PC-3 (cell line): Measurements from ENCODE around the gene ZNF784.

Experiments used
- CTCF ChIP-seq: fragments of 300-600 bp; sonication (generic); conservative IDR thresholded peaks from 2 replicates; pipeline ENCODE4 v1.5.1; 2017; ENCODE audit warnings: antibody characterized with exemption, low read depth, mild to moderate bottlenecking, low read length
- EZH2 ChIP-seq: fragments of 300-600 bp; sonication (generic); IDR thresholded peaks from one replicate; pipeline ENCODE4 v1.6.1; 2017; ENCODE audit warnings: antibody characterized with exemption, mild to moderate bottlenecking, low read length; ENCODE audit not compliant: unreplicated experiment
- EZH2phosphoT487 ChIP-seq: fragments of 300-600 bp; sonication (generic); IDR thresholded peaks from 2 replicates; pipeline ENCODE4 v1.6.1; 2018; ENCODE audit warnings: mild to moderate bottlenecking, antibody characterized with exemption, low read length, borderline replicate concordance

- TF ChIP-seq CTCF (no peak), EZH2phosphoT487 (no peak), EZH2 (no peak)
These were observed 25.8 kb upstream of the ZNF784 start for GRCh38 chr19:55650126-55650557.
